ENCODE results near the gene PAX4. TPM values are rescaled to one million over a fixed set of nuclear protein-coding genes. Genes with fewer than 3 reads are reported as not detected.
"Not testable (repeated sequence)": the region's sequence is repeated elsewhere in the genome, so short reads cannot be mapped to it uniquely, and the experiment has no call there.

Gene PAX4
- total and polyA plus RNA-seq, 2 of the 4 experiments (the other 2 are of a cell fraction): not detected

GRCh38 chr7:127568034-127568433 lies 49.9 kb downstream of the PAX4 start:
- H4K8ac ChIP-seq (ENCODE audit: low read depth in 2 of 2, low read length in 2 of 2); H3K9me1 ChIP-seq (ENCODE audit: insufficient read depth, low read length); H4K91ac ChIP-seq (ENCODE audit: insufficient read depth, low read depth, low read length); H2BK120ac ChIP-seq (ENCODE audit: low read depth, low read length); H2BK15ac ChIP-seq (ENCODE audit: low read depth, low read length); H3K9me3 ChIP-seq (ENCODE audit: control insufficient read depth, insufficient read depth, low read length); H3K4ac ChIP-seq (ENCODE audit: low read depth, low read length); H3K79me1 ChIP-seq (ENCODE audit: low read depth in 1 of 2, low read length in 2 of 2); H2AFZ ChIP-seq (replicated peaks; ENCODE audit: low read length, poor library complexity); POLR2A ChIA-PET (ENCODE audit: unreplicated experiment); H3K4me2 ChIP-seq (ENCODE audit: low read depth, low read length); H3K14ac ChIP-seq (replicated peaks; ENCODE audit: low read depth, low read length); H3K56ac ChIP-seq (ENCODE audit: extremely low read depth, insufficient read depth, low read length); H3K36me3 ChIP-seq (ENCODE audit: control insufficient read depth, insufficient read depth, low read length); H2BK5ac ChIP-seq (ENCODE audit: low read depth, low read length, poor library complexity, severe bottlenecking); H4K20me1 ChIP-seq (ENCODE audit: insufficient read depth, low read length); CTCF ChIA-PET; H3K23ac ChIP-seq (ENCODE audit: low read depth, low read length); H3K18ac ChIP-seq (ENCODE audit: low read depth, low read length); DNase-seq; H3K27me3 ChIP-seq (ENCODE audit: control insufficient read depth, insufficient read depth, low read length); H2AK5ac ChIP-seq (ENCODE audit: low read depth, low read length); in situ Hi-C loops (cut with MboI; ENCODE audit: low sequenced_read_pairs); H4K5ac ChIP-seq (ENCODE audit: low read depth, low read length); BruUV-seq (replicated peaks); dilution Hi-C loops (cut with HindIII; ENCODE audit: low sequenced_read_pairs, unreplicated experiment); H3K4me1 ChIP-seq (ENCODE audit: control insufficient read depth, insufficient read depth, low read length); H3K27ac ChIP-seq (ENCODE audit: insufficient read depth, low read length); H3K9ac ChIP-seq (ENCODE audit: low read depth, low read length); H2AK9ac ChIP-seq (replicated peaks; ENCODE audit: low read depth, low read length, poor library complexity); intact Hi-C loops (cut with micrococcal nuclease); ATAC-seq (ENCODE audit: low read depth); H2BK20ac ChIP-seq (ENCODE audit: low read depth, low read length); H3K4me3 ChIP-seq (ENCODE audit: insufficient read depth, low read depth, low read length): not testable (repeated sequence)
- no CpG with 5 or more reads among the region's 3 CpGs for WGBS, 2 experiments (ENCODE audit: extremely low coverage in 2 of 2, insufficient read length in 1 of 2)

Measured in IMR-90 (cell line).